ENCODE measurements around the gene HSPB1.
"Not testable (repeated sequence)": the region's sequence is repeated elsewhere in the genome, so short reads cannot be mapped to it uniquely, and the experiment has no call there.

DNA sequence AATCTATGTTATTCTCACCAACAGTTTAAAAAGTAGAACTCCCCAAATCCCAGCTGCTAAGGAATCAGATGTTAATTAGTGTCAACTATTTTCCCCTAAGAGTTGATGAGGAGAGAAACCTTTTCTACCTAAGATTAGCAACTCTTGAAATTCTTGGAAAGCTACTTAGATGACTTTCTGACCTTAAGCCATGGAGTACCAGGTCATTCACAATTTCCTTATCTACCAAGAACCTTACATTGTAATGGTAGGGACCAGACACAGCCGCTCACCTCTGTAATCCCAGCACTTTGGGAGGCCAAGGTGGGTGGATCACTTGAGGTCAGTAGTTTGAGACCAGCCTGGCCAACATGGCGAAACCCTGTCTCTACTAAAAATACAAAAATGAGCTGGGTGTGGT, 32.9 kb downstream of the HSPB1 start:
- TF ChIP-seq ZNF331 (CRISPR knock-in tag; IDR thresholded peaks at IDR 0.05; ENCODE audit: low read depth); ZNF114 (CRISPR knock-in tag; IDR thresholded peaks at IDR 0.05); CTCF (conservative IDR thresholded peaks at IDR 0.05; ENCODE audit: low read depth in 2 of 2); JUNB (IDR thresholded peaks at IDR 0.05; ENCODE audit: unreplicated experiment); EZH2phosphoT487 (IDR thresholded peaks at IDR 0.05; ENCODE audit: unreplicated experiment); CREB1 (CRISPR knock-in tag; IDR thresholded peaks at IDR 0.05; ENCODE audit: low read depth); NANOG (IDR thresholded peaks at IDR 0.05; ENCODE audit: borderline replicate concordance); EZH2 (IDR thresholded peaks at IDR 0.05; ENCODE audit: low read depth, unreplicated experiment); POLR2AphosphoS5 (IDR thresholded peaks at IDR 0.05; ENCODE audit: low read depth); ETS1 (IDR thresholded peaks at IDR 0.05): not testable (repeated sequence)
